Neuronal stem cell (in vitro differentiated cells): ENCODE results near the gene COX18.

Experiments used
- DNase-seq: peaks from one replicate; pipeline ENCODE4 v3.0.0-alpha.2; 2013; ENCODE audit warnings: low spot score
- H2AFZ ChIP-seq: one replicate; pipeline ENCODE4 v1.6.1; 2013; ENCODE audit warnings: mild to moderate bottlenecking, low read length, inconsistent platforms
- H2AK5ac ChIP-seq: 2 replicates; pipeline ENCODE4 v1.6.1; 2013; ENCODE audit warnings: low read depth, mild to moderate bottlenecking, inconsistent platforms, low read length, moderate library complexity, mixed read lengths
- H2BK120ac ChIP-seq: 2 replicates; pipeline ENCODE4 v1.6.1; 2013; ENCODE audit warnings: low read depth, mild to moderate bottlenecking, inconsistent platforms, low read length, moderate library complexity, mixed read lengths
- H2BK12ac ChIP-seq: one replicate; pipeline ENCODE4 v1.6.1; 2013; ENCODE audit warnings: low read length, inconsistent platforms
- H2BK15ac ChIP-seq: 2 replicates; pipeline ENCODE4 v1.6.1; 2013; ENCODE audit warnings: mild to moderate bottlenecking, low read length, inconsistent platforms, mixed read lengths
- H2BK5ac ChIP-seq: one replicate; pipeline ENCODE4 v1.6.1; 2013; ENCODE audit warnings: inconsistent platforms, mild to moderate bottlenecking, low read length, moderate library complexity
- H3K14ac ChIP-seq: one replicate; pipeline ENCODE4 v1.6.1; 2013; ENCODE audit warnings: low read length, inconsistent platforms
- H3K18ac ChIP-seq: 2 replicates; pipeline ENCODE4 v1.6.1; 2013; ENCODE audit warnings: low read length, inconsistent platforms
- H3K23ac ChIP-seq: 2 replicates; pipeline ENCODE4 v1.6.1; 2013; ENCODE audit warnings: low read depth, mild to moderate bottlenecking, mixed read lengths, low read length, inconsistent platforms; ENCODE audit not compliant: poor library complexity
- H3K27ac ChIP-seq: replicated peaks from 3 replicates; pipeline ENCODE4 v1.5.1; 2013; ENCODE audit warnings: low read length, inconsistent platforms
- H3K27me3 ChIP-seq, 3 experiments: 2 replicates each; pipeline ENCODE4 v1.6.1; 2013; ENCODE audit warnings: low read length in 3 of 3, mild to moderate bottlenecking in 2 of 3, inconsistent platforms in 1 of 3, low read depth in 1 of 3, mixed read lengths in 1 of 3, moderate library complexity in 1 of 3; ENCODE audit not compliant: control insufficient read depth in 3 of 3, insufficient read depth in 3 of 3
- H3K36me3 ChIP-seq, 2 donors: replicated peaks in 1 of 2; 2 replicates each; pipeline ENCODE4 v1.6.1; 2013; ENCODE audit warnings: low read length in 2 of 2; ENCODE audit not compliant: control insufficient read depth in 2 of 2, insufficient read depth in 2 of 2
- H3K4ac ChIP-seq: 2 replicates; pipeline ENCODE4 v1.6.1; 2013; ENCODE audit warnings: inconsistent platforms, mild to moderate bottlenecking, low read length, moderate library complexity
- H3K4me1 ChIP-seq, 2 donors: 1 replicate in 1 of 2; 2 replicates in 1 of 2; pipeline ENCODE4 v1.6.1; 2013; ENCODE audit warnings: low read length in 2 of 2, low read depth in 1 of 2; ENCODE audit not compliant: control insufficient read depth in 2 of 2, insufficient read depth in 1 of 2
- H3K4me2 ChIP-seq: one replicate; pipeline ENCODE4 v1.6.1; 2013; ENCODE audit warnings: mild to moderate bottlenecking, low read length, inconsistent platforms; ENCODE audit not compliant: insufficient read depth, poor library complexity, severe bottlenecking
- H3K4me3 ChIP-seq, 2 donors: 2 replicates each; pipeline ENCODE4 v1.5.1; 2013; ENCODE audit warnings: low read length in 2 of 2, mild to moderate bottlenecking in 2 of 2, inconsistent platforms in 1 of 2, moderate library complexity in 1 of 2
- H3K79me1 ChIP-seq: one replicate; pipeline ENCODE4 v1.6.1; 2013; ENCODE audit warnings: low read depth, mild to moderate bottlenecking, inconsistent platforms, low read length, moderate library complexity
- H3K9ac ChIP-seq: one replicate; pipeline ENCODE4 v1.6.1; 2013; ENCODE audit warnings: mild to moderate bottlenecking, low read depth, low read length, inconsistent platforms; ENCODE audit not compliant: poor library complexity
- H3K9me3 ChIP-seq, 2 donors: replicated peaks in 1 of 2; 2 replicates each; pipeline versions ENCODE3 to v1.6.1; 2013; ENCODE audit warnings: low read length in 2 of 2, mild to moderate bottlenecking in 2 of 2, inconsistent platforms in 1 of 2, low read depth in 1 of 2, mixed read lengths in 1 of 2, moderate library complexity in 1 of 2; ENCODE audit not compliant: control insufficient read depth in 2 of 2, insufficient read depth in 1 of 2
- H4K8ac ChIP-seq: one replicate; pipeline ENCODE4 v1.6.1; 2013; ENCODE audit warnings: low read depth, mild to moderate bottlenecking, inconsistent platforms, low read length, moderate library complexity
- H4K91ac ChIP-seq: one replicate; pipeline ENCODE4 v1.6.1; 2013; ENCODE audit warnings: low read length, low read depth, mild to moderate bottlenecking, inconsistent platforms; ENCODE audit not compliant: poor library complexity
- WGBS, 2 donors: extraction: QIAGEN DNeasy Blood & Tissue Kit; methylation state at CpG; one replicate each; pipeline ENCODE4 v1.1.7; 2013; ENCODE audit warnings: missing lambda C conversion rate in 2 of 2, mixed read lengths in 1 of 2; ENCODE audit not compliant: insufficient read length in 2 of 2, insufficient replicate concordance in 1 of 2; ENCODE audit errors: extremely low coverage in 2 of 2; 5-methylcytosine and 5-hydroxymethylcytosine counted together

The COX18 gene

GRCh38 chr4:73099143-73099542 lies 29.6 kb upstream of the COX18 start:
- no peak overlapping the region for H3K27ac ChIP-seq
- no peak overlapping the region for H3K14ac ChIP-seq
- H4K8ac ChIP-seq = no peak overlapping the region
- H2BK5ac ChIP-seq = no peak overlapping the region
- H2AFZ ChIP-seq = no peak overlapping the region
- no peak overlapping the region for H3K4ac ChIP-seq
- H3K27me3 ChIP-seq = no peaks in the 10 kb centered on the region
- no peak overlapping the region for H3K9ac ChIP-seq
- WGBS, 2 donors = no CpG with 5 or more reads among the region's 7 CpGs
- no peak overlapping the region for H3K23ac ChIP-seq
- H4K91ac ChIP-seq = no peak overlapping the region
- no peak for DNase-seq
- no peak overlapping the region for H2BK120ac ChIP-seq
- H3K4me1 ChIP-seq = peaks cover 0 to under 1% of the 10 kb centered on the region in 2 donors
- no peak overlapping the region for H3K4me2 ChIP-seq
- H3K9me3 ChIP-seq = no peaks in the 10 kb centered on the region
- no peak overlapping the region for H2BK12ac ChIP-seq
- no peak overlapping the region for H2AK5ac ChIP-seq
- peak overlapping the region; percentile 9 for H3K18ac ChIP-seq
- peaks cover 4% of the 10 kb centered on the region for H3K79me1 ChIP-seq
- H2BK15ac ChIP-seq = no peak overlapping the region
- peaks cover 25 to 100% of the 10 kb centered on the region in 2 donors for H3K36me3 ChIP-seq
- H3K4me3 ChIP-seq = no peak overlapping the region

GRCh38 chr4:73098713-73099112 lies 29.2 kb upstream of the COX18 start:
- Histone ChIP-seq H3K4me2 (no peak overlapping the region), H2BK5ac (no peak overlapping the region), H3K23ac (no peak overlapping the region), H3K36me3 (peaks cover 21 to 100% of the 10 kb centered on the region in 2 donors), H3K4ac (no peak overlapping the region), H3K27me3 (no peaks in the 10 kb centered on the region), H3K79me1 (peaks cover 4% of the 10 kb centered on the region), H3K18ac (no peak overlapping the region), H4K91ac (no peak overlapping the region), H2AK5ac (no peak overlapping the region), H3K9me3 (no peaks in the 10 kb centered on the region), H3K14ac (no peak overlapping the region), H3K4me3 (no peak overlapping the region), H3K9ac (no peak overlapping the region), H2BK15ac (no peak overlapping the region), H2AFZ (no peak overlapping the region), H4K8ac (no peak overlapping the region), H2BK120ac (no peak overlapping the region), H3K4me1 (no peaks in the 10 kb centered on the region), H3K27ac (no peak overlapping the region), H2BK12ac (no peak overlapping the region)
- DNase-seq = no peak
- WGBS, 2 donors = no CpG with 5 or more reads among the region's 7 CpGs

GRCh38 chr4:73098016-73098415 lies 28.5 kb upstream of the COX18 start:
- no peak overlapping the region for H3K9ac ChIP-seq
- H3K27me3 ChIP-seq = no peaks in the 10 kb centered on the region
- no peak overlapping the region for H4K91ac ChIP-seq
- H3K36me3 ChIP-seq = peaks cover 21 to 99% of the 10 kb centered on the region in 2 donors
- no peak overlapping the region for H2AFZ ChIP-seq
- no peak for DNase-seq
- H3K79me1 ChIP-seq = peaks cover 4% of the 10 kb centered on the region
- WGBS, 2 donors = no CpG with 5 or more reads among the region's 4 CpGs
- no peak overlapping the region for H2BK15ac ChIP-seq
- no peak overlapping the region for H4K8ac ChIP-seq
- H3K4me2 ChIP-seq = no peak overlapping the region
- H2BK12ac ChIP-seq = no peak overlapping the region
- no peak overlapping the region for H2AK5ac ChIP-seq
- H3K4me1 ChIP-seq = no peaks in the 10 kb centered on the region
- no peaks in the 10 kb centered on the region for H3K9me3 ChIP-seq
- H3K27ac ChIP-seq = no peak overlapping the region
- no peak overlapping the region for H3K4me3 ChIP-seq
- no peak overlapping the region for H2BK5ac ChIP-seq
- no peak overlapping the region for H3K23ac ChIP-seq
- H2BK120ac ChIP-seq = no peak overlapping the region
- no peak overlapping the region for H3K18ac ChIP-seq
- H3K4ac ChIP-seq = no peak overlapping the region
- no peak overlapping the region for H3K14ac ChIP-seq

GRCh38 chr4:73092868-73093267 lies 23.4 kb upstream of the COX18 start:
- Histone ChIP-seq H2BK15ac (no peak overlapping the region), H3K4ac (no peak overlapping the region)
- WGBS, 2 donors = no CpG with 5 or more reads among the region's 1 CpG

More at GRCh38 chr4:73092868-73093267, 23.4 kb upstream of the COX18 start:
- no peak overlapping the region for H3K4me3 ChIP-seq
- no peak overlapping the region for H3K27ac ChIP-seq
- H3K79me1 ChIP-seq = no peaks in the 10 kb centered on the region
- no peak for DNase-seq
- no peak overlapping the region for H2AFZ ChIP-seq
- no peaks in the 10 kb centered on the region for H3K9me3 ChIP-seq
- H3K23ac ChIP-seq = no peak overlapping the region
- no peak overlapping the region for H2BK120ac ChIP-seq
- peaks cover 19 to 99% of the 10 kb centered on the region in 2 donors for H3K36me3 ChIP-seq
- H4K8ac ChIP-seq = no peak overlapping the region
- no peak overlapping the region for H2BK5ac ChIP-seq
- H3K14ac ChIP-seq = no peak overlapping the region
- no peaks in the 10 kb centered on the region for H3K27me3 ChIP-seq
- H2AK5ac ChIP-seq = no peak overlapping the region
- no peaks in the 10 kb centered on the region for H3K4me1 ChIP-seq
- H3K4me2 ChIP-seq = no peak overlapping the region
- H2BK12ac ChIP-seq = no peak overlapping the region
- H4K91ac ChIP-seq = no peak overlapping the region
- H3K18ac ChIP-seq = no peak overlapping the region
- H3K9ac ChIP-seq = no peak overlapping the region
